Measurements from ENCODE around the gene KRT10.

DNA sequence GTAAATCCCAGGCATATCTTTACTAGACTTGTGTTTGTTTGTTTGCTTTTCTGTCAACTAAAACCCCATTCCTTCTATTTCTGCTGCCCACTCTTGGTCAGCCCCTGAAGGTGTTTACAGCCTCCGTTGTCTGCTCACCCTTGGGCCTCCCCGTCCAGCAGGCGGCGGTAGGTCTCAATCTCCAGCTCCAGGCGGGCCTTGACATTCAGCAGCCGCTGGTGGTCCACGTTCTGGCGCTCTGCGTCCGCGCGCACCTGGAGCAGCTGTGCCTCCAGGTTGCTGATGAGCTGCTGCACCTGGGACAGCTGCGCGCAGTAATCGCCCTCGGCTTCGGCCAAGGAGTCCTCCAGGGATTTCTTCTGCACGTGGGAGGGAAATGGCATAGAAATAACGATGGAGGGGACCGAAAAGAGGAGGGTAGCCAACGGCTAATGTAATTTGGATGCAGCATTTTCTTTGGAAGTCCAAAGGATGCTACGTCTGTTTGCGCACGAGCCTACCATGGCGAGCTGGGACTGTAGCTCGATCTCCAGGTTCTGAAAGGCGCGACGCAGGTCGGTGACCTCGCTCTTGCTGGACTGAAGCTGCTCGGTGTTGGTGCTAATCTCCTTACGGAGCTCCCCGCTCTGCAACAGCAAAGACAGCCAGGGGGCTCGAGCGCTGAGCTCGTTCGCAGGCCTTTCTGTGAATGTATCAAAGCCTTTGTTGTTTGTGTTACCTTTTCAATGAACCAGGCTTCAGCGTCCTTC is 40.7 kb upstream of the KRT10 start:
- TF ChIP-seq, protein P1, sequence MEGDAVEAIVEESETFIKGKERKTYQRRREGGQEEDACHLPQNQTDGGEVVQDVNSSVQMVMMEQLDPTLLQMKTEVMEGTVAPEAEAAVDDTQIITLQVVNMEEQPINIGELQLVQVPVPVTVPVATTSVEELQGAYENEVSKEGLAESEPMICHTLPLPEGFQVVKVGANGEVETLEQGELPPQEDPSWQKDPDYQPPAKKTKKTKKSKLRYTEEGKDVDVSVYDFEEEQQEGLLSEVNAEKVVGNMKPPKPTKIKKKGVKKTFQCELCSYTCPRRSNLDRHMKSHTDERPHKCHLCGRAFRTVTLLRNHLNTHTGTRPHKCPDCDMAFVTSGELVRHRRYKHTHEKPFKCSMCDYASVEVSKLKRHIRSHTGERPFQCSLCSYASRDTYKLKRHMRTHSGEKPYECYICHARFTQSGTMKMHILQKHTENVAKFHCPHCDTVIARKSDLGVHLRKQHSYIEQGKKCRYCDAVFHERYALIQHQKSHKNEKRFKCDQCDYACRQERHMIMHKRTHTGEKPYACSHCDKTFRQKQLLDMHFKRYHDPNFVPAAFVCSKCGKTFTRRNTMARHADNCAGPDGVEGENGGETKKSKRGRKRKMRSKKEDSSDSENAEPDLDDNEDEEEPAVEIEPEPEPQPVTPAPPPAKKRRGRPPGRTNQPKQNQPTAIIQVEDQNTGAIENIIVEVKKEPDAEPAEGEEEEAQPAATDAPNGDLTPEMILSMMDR (IDR thresholded peaks at IDR 0.05): no peak
- no peak for TF ChIP-seq POLR2A (IDR thresholded peaks at IDR 0.05)

Data from Peyer's patch (tissue), 4 donors.